DND-41 (cell line): ENCODE results near the gene CDCA8.

Experiments used
- ATAC-seq: fragments of 200-7000 bp; cut with Tn5 transposase; 3 replicates; pipeline ENCODE4 v1.9.1; 2021; ENCODE audit warnings: low read depth; ENCODE audit not compliant: insufficient read depth
- DNase-seq: peaks from one replicate; pipeline ENCODE4 v3.0.0-alpha.2; 2020
- H2AFZ ChIP-seq: 2 replicates; pipeline ENCODE4 v1.6.0; 2012; ENCODE audit warnings: low read depth, low read length
- H3K27ac ChIP-seq: 2 replicates; pipeline ENCODE4 v1.5.1; 2012; ENCODE audit warnings: low read length, inconsistent platforms
- H3K27me3 ChIP-seq: fragments of 200-600 bp; sonication (generic); 2 replicates; pipeline ENCODE4 v1.6.0; 2012; ENCODE audit warnings: low read length, mild to moderate bottlenecking, inconsistent platforms; ENCODE audit not compliant: insufficient read depth, poor library complexity
- H3K36me3 ChIP-seq: 2 replicates; pipeline ENCODE4 v1.5.1; 2012; ENCODE audit warnings: low read length, inconsistent platforms; ENCODE audit not compliant: insufficient read depth
- H3K4me1 ChIP-seq: 2 replicates; pipeline ENCODE4 v1.5.1; 2012; ENCODE audit warnings: mild to moderate bottlenecking, low read length; ENCODE audit not compliant: insufficient read depth
- H3K4me2 ChIP-seq: 2 replicates; pipeline ENCODE4 v1.6.0; 2012; ENCODE audit warnings: mild to moderate bottlenecking, moderate library complexity, low read length, inconsistent platforms; ENCODE audit not compliant: insufficient read depth
- H3K4me3 ChIP-seq, 2 experiments: fragments of 200-600 bp in 1 of 2; shearing (Covaris generic) in 1 of 2; 2 replicates each; pipeline ENCODE4 v1.5.1; 2012 to 2016; ENCODE audit warnings: inconsistent platforms in 2 of 2, low read length in 2 of 2, mild to moderate bottlenecking in 2 of 2, low read depth in 1 of 2, moderate library complexity in 1 of 2
- H3K79me2 ChIP-seq: 2 replicates; pipeline ENCODE4 v1.6.0; 2012; ENCODE audit warnings: low read length, inconsistent platforms; ENCODE audit not compliant: insufficient read depth
- H3K9ac ChIP-seq: 2 replicates; pipeline ENCODE4 v1.6.0; 2012; ENCODE audit warnings: low read depth, mild to moderate bottlenecking, inconsistent platforms, low read length, moderate library complexity
- H3K9me3 ChIP-seq: 2 replicates; pipeline ENCODE4 v1.5.1; 2012; ENCODE audit warnings: low read length, moderate library complexity, mild to moderate bottlenecking, inconsistent platforms; ENCODE audit not compliant: insufficient read depth, severe bottlenecking
- H4K20me1 ChIP-seq: 2 replicates; pipeline ENCODE4 v1.6.0; 2012; ENCODE audit warnings: low read length; ENCODE audit not compliant: insufficient read depth
- CTCF ChIP-seq: IDR thresholded peaks from 2 replicates; pipeline ENCODE4 v1.5.1; 2012; ENCODE audit warnings: borderline replicate concordance, low read length, moderate library complexity, mild to moderate bottlenecking; ENCODE audit not compliant: poor library complexity, severe bottlenecking; ENCODE audit errors: extremely low read depth
- EZH2 ChIP-seq: IDR thresholded peaks from 3 replicates; pipeline ENCODE4 v1.6.1; 2012; ENCODE audit warnings: borderline replicate concordance, low read depth, mild to moderate bottlenecking, moderate library complexity, low read length, inconsistent platforms; ENCODE audit not compliant: severe bottlenecking

Gene CDCA8

GRCh38 chr1:37719572-37720195, 27.4 kb downstream of the CDCA8 start:
- no peaks in the 10 kb centered on the region for H3K9me3 ChIP-seq
- no peaks in the 10 kb centered on the region for H3K27me3 ChIP-seq
- no peaks in the 10 kb centered on the region for H3K4me1 ChIP-seq
- no peak overlapping the region for H3K4me3 ChIP-seq
- no peaks in the 10 kb centered on the region for H3K36me3 ChIP-seq
- no peaks in the 10 kb centered on the region for H3K79me2 ChIP-seq
- H3K27ac ChIP-seq = no peak overlapping the region
- DNase-seq (no peak), ATAC-seq (no peak)
- no peak for TF ChIP-seq CTCF
- no peak for TF ChIP-seq EZH2
- H2AFZ ChIP-seq = no peak overlapping the region
- no peak overlapping the region for H3K9ac ChIP-seq
- no peak overlapping the region for H3K4me2 ChIP-seq
- H4K20me1 ChIP-seq = no peaks in the 10 kb centered on the region

DNA sequence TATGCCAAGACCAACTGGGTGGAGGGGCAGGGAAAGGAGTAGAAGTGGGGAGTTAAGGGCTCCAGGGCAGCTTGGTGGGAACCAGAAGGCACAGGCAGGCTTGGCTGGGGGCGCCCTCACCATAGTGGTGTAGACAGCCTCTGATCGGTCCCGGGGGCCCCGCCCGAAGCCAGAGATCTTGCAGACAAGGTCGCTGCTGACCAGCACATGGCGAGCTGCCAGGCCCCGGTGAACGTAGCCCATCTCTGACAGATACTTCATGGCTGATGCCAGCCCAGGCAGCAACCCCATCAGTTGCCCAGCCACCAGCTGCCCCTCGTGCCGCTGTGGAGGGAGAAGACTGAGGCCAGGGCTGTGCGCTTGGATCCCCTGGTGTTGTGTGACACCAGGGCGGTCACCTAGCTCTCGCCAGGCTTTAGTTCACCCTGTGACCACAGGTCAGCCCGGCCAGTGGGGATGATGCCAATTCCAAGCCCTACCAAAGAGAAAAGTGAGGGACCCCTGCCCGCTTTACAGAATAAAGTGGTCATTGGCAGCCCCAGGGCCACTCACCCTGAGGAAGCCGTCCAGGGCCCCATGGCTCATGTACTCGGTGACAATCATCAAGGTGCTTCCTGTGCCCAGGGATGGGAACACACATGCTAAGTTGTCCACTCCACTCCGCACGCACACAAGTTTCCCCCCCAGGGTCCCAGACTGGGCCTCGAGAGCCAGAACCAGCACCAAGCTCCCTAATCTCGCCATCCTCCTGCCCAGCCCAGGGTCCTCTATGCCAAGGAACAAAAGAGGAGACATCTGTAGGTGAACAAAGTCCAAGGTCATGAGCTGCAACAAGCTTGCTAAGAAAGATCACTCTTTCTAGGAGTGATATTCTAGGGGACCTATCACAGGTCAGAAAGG, 28.2 kb downstream of the CDCA8 start:
- no peak overlapping the region for H3K27ac ChIP-seq
- no peaks in the 10 kb centered on the region for H3K27me3 ChIP-seq
- no peak for DNase-seq
- H3K9ac ChIP-seq = no peak overlapping the region
- TF ChIP-seq EZH2 = no peak
- TF ChIP-seq CTCF = no peak
- H3K4me2 ChIP-seq = no peak overlapping the region
- H3K9me3 ChIP-seq = no peaks in the 10 kb centered on the region
- ATAC-seq = no peak
- no peaks in the 10 kb centered on the region for H3K79me2 ChIP-seq
- no peaks in the 10 kb centered on the region for H3K36me3 ChIP-seq
- no peaks in the 10 kb centered on the region for H3K4me1 ChIP-seq
- H4K20me1 ChIP-seq = 0 out of 2 replicates have a peak, but pooled peaks cover under 1% of the 10 kb centered on the region
- no peak overlapping the region for H3K4me3 ChIP-seq
- H2AFZ ChIP-seq = no peak overlapping the region

- H3K27ac ChIP-seq = no peak overlapping the region
- H3K36me3 ChIP-seq = no peaks in the 10 kb centered on the region
- no peak overlapping the region for H3K4me3 ChIP-seq
- DNase-seq (no peak), ATAC-seq (no peak)
- 0 out of 2 replicates have a peak, but pooled peaks cover 3% of the 10 kb centered on the region for H4K20me1 ChIP-seq
- H3K27me3 ChIP-seq = no peaks in the 10 kb centered on the region
- H3K9ac ChIP-seq = no peak overlapping the region
- H2AFZ ChIP-seq = no peak overlapping the region
- no peaks in the 10 kb centered on the region for H3K79me2 ChIP-seq
- H3K4me2 ChIP-seq = no peak overlapping the region
- no peaks in the 10 kb centered on the region for H3K4me1 ChIP-seq
- H3K9me3 ChIP-seq = no peaks in the 10 kb centered on the region
- TF ChIP-seq CTCF = no peak
- no peak for TF ChIP-seq EZH2
Observed at GRCh38 chr1:37721565-37721964, 29.2 kb downstream of the CDCA8 start.
